ENCODE results near the gene OXCT2.
A peak's percentile ranks its signal among the peaks of the same experiment; 100 is the strongest.

The OXCT2 gene

GRCh38 chr1:39761557-39762260 is 9.4 kb downstream of the OXCT2 start:
- peak; percentile 98 for DNase-seq

- DNase-seq = no peak
Observed at GRCh38 chr1:39761016-39761415, 10.1 kb downstream of the OXCT2 start.

GRCh38 chr1:39760074-39761008 is 10.8 kb downstream of the OXCT2 start:
- DNase-seq = peak; percentile 66

GRCh38 chr1:39759436-39759726 is 11.8 kb downstream of the OXCT2 start:
- DNase-seq = peak; percentile 84

- DNase-seq = peak; percentile 99
Observed at GRCh38 chr1:39758556-39759435, 12.4 kb downstream of the OXCT2 start.

GRCh38 chr1:39757501-39757900 is 13.6 kb downstream of the OXCT2 start:
- no peak for DNase-seq

- peak; percentile 99 for DNase-seq
Observed at GRCh38 chr1:39755965-39756659, 15.0 kb downstream of the OXCT2 start.

- peak; percentile 98 for DNase-seq
Observed at GRCh38 chr1:39754906-39755504, 16.1 kb downstream of the OXCT2 start.

- DNase-seq = peak; percentile 91
Observed at GRCh38 chr1:39754026-39754570, 17.1 kb downstream of the OXCT2 start.

GRCh38 chr1:39753132-39754025 is 17.8 kb downstream of the OXCT2 start:
- DNase-seq = peak; percentile 91

GRCh38 chr1:39752703-39753102 is 18.4 kb downstream of the OXCT2 start:
- no peak for DNase-seq

GRCh38 chr1:39751595-39751994 is 19.6 kb downstream of the OXCT2 start:
- DNase-seq = no peak

- DNase-seq = no peak
Observed at GRCh38 chr1:39745016-39745670, 26.0 kb downstream of the OXCT2 start.

GRCh38 chr1:39738622-39739366 is 32.4 kb downstream of the OXCT2 start, which contains the start of gene PPIE:
TSS of gene PPIE (plus strand) at chr1:39738882. CDS start at chr1:39738901, 19 bp downstream.
- peak; percentile 100 for DNase-seq

- peak; percentile 69 for DNase-seq
Observed at GRCh38 chr1:39737546-39738169, 33.5 kb downstream of the OXCT2 start.

- no peak for DNase-seq
Observed at GRCh38 chr1:39735731-39736130, 35.4 kb downstream of the OXCT2 start.

- peak; percentile 96 for DNase-seq
Observed at GRCh38 chr1:39733161-39733560, 38.0 kb downstream of the OXCT2 start.

- no peak for DNase-seq
Observed at GRCh38 chr1:39732730-39733129, 38.4 kb downstream of the OXCT2 start.

GRCh38 chr1:39729842-39730241 is 41.3 kb downstream of the OXCT2 start:
- no peak for DNase-seq
